Astrocyte (in vitro differentiated cells and primary cell): Measurements from ENCODE around the gene PSAT1. TPM values are rescaled to one million over a fixed set of nuclear protein-coding genes. Genes with fewer than 3 reads are reported as not detected.

ENCODE experiments used
- DNase-seq: peaks from one replicate; pipeline ENCODE4 v3.0.0-alpha.2; 2010; ENCODE audit warnings: low read depth
- FAIRE-seq: peaks from 2 replicates; lab custom pipeline; 2011; peaks lifted over from hg19 to GRCh38; lab: Jason Lieb, UNC
- H2AFZ ChIP-seq: 2 replicates; pipeline ENCODE4 v1.6.0; 2012; ENCODE audit warnings: low read depth, low read length, inconsistent platforms
- H3K27ac ChIP-seq: 2 replicates; pipeline ENCODE4 v1.5.1; 2011; ENCODE audit warnings: low read depth, low read length, inconsistent platforms
- H3K27me3 ChIP-seq: 2 replicates; pipeline ENCODE4 v1.6.0; 2011; ENCODE audit warnings: low read length, inconsistent platforms; ENCODE audit not compliant: insufficient read depth
- H3K36me3 ChIP-seq: 2 replicates; pipeline ENCODE4 v1.5.1; 2011; ENCODE audit warnings: low read length, inconsistent platforms; ENCODE audit not compliant: insufficient read depth
- H3K4me1 ChIP-seq: 2 replicates; pipeline ENCODE4 v1.5.1; 2011; ENCODE audit warnings: low read length, inconsistent platforms; ENCODE audit not compliant: insufficient read depth
- H3K4me2 ChIP-seq: 2 replicates; pipeline ENCODE4 v1.6.0; 2012; ENCODE audit warnings: low read length, inconsistent platforms
- H3K4me3 ChIP-seq: 2 replicates; pipeline ENCODE4 v1.5.1; 2011; ENCODE audit warnings: low read depth, mild to moderate bottlenecking, low read length, inconsistent platforms; ENCODE audit not compliant: insufficient read depth
- H3K79me2 ChIP-seq: 2 replicates; pipeline ENCODE4 v1.6.0; 2012; ENCODE audit warnings: mild to moderate bottlenecking, low read length, inconsistent platforms; ENCODE audit not compliant: insufficient read depth
- H3K9ac ChIP-seq: 2 replicates; pipeline ENCODE4 v1.6.0; 2012; ENCODE audit warnings: mild to moderate bottlenecking, low read length, inconsistent platforms
- H3K9me3 ChIP-seq: 2 replicates; pipeline ENCODE4 v1.5.1; 2012; ENCODE audit warnings: low read depth, mild to moderate bottlenecking, low read length, inconsistent platforms; ENCODE audit not compliant: insufficient read depth
- H4K20me1 ChIP-seq: 2 replicates; pipeline ENCODE4 v1.6.0; 2012; ENCODE audit warnings: low read length, inconsistent platforms; ENCODE audit not compliant: insufficient read depth
- H3K27ac Mint-ChIP-seq: one replicate; pipeline ENCODE4 v1.8.0; 2021; ENCODE audit warnings: mild to moderate bottlenecking, mixed read lengths; ENCODE audit not compliant: unreplicated experiment
- H3K27me3 Mint-ChIP-seq: one replicate; pipeline ENCODE4 v1.8.0; 2021; ENCODE audit warnings: low read depth, mixed read lengths; ENCODE audit not compliant: unreplicated experiment
- H3K36me3 Mint-ChIP-seq: one replicate; pipeline ENCODE4 v1.8.0; 2021; ENCODE audit warnings: low read depth, mixed read lengths; ENCODE audit not compliant: unreplicated experiment
- H3K4me1 Mint-ChIP-seq: one replicate; pipeline ENCODE4 v1.8.0; 2021; ENCODE audit warnings: low read depth, mixed read lengths; ENCODE audit not compliant: unreplicated experiment
- H3K4me3 Mint-ChIP-seq: one replicate; pipeline ENCODE4 v1.8.0; 2021; ENCODE audit warnings: mild to moderate bottlenecking, moderate library complexity, mixed read lengths; ENCODE audit not compliant: unreplicated experiment
- H3K9me3 Mint-ChIP-seq: one replicate; pipeline ENCODE4 v1.8.0; 2021; ENCODE audit warnings: mild to moderate bottlenecking, mixed read lengths; ENCODE audit not compliant: unreplicated experiment
- EZH2 ChIP-seq: IDR thresholded peaks from 2 replicates; pipeline ENCODE4 v1.6.1; 2012; ENCODE audit warnings: mild to moderate bottlenecking, low read length, inconsistent platforms; ENCODE audit not compliant: insufficient read depth
- total RNA-seq: library from RNA; stranded (reverse); gene quantifications from 2 replicates; pipeline ENCODE4 v1.2.1, GENCODE V29; 2021
- TF ChIP-seq, protein P1 (sequence below): IDR thresholded peaks from 2 replicates; pipeline ENCODE4 v1.5.1; 2011; ENCODE audit warnings: low read depth, mild to moderate bottlenecking, inconsistent platforms, low read length, moderate library complexity; ENCODE audit not compliant: insufficient read depth

Gene PSAT1
- total RNA-seq, 1 donor from 2014 or later = 335 TPM

- Histone ChIP-seq H3K4me3 (no peak overlapping the region), H2AFZ (no peak overlapping the region), H3K36me3 (peaks cover 13% of the 10 kb centered on the region), H3K27me3 (no peaks in the 10 kb centered on the region), H3K9me3 (no peaks in the 10 kb centered on the region), H3K4me2 (no peak overlapping the region), H3K9ac (no peak overlapping the region), H4K20me1 (no peaks in the 10 kb centered on the region), H3K27ac (no peak overlapping the region), H3K79me2 (no peaks in the 10 kb centered on the region), H3K4me1 (no peaks in the 10 kb centered on the region)
- Mint-ChIP-seq H3K9me3 (no peaks in the 10 kb centered on the region), H3K4me3 (no peak overlapping the region), H3K36me3 (peaks cover 54% of the 10 kb centered on the region), H3K4me1 (peaks cover 7% of the 10 kb centered on the region), H3K27me3 (no peaks in the 10 kb centered on the region), H3K27ac (no peak overlapping the region)
- TF ChIP-seq, protein P1, sequence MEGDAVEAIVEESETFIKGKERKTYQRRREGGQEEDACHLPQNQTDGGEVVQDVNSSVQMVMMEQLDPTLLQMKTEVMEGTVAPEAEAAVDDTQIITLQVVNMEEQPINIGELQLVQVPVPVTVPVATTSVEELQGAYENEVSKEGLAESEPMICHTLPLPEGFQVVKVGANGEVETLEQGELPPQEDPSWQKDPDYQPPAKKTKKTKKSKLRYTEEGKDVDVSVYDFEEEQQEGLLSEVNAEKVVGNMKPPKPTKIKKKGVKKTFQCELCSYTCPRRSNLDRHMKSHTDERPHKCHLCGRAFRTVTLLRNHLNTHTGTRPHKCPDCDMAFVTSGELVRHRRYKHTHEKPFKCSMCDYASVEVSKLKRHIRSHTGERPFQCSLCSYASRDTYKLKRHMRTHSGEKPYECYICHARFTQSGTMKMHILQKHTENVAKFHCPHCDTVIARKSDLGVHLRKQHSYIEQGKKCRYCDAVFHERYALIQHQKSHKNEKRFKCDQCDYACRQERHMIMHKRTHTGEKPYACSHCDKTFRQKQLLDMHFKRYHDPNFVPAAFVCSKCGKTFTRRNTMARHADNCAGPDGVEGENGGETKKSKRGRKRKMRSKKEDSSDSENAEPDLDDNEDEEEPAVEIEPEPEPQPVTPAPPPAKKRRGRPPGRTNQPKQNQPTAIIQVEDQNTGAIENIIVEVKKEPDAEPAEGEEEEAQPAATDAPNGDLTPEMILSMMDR = no peak
- TF ChIP-seq EZH2 = no peak
- DNase-seq = no peak
- FAIRE-seq = no peak
These were observed 9.5 kb downstream of the PSAT1 start for GRCh38 chr9:78306222-78307076.

GRCh38 chr9:78307360-78307759 is 10.4 kb downstream of the PSAT1 start:
- peaks cover 51% of the 10 kb centered on the region for H3K36me3 Mint-ChIP-seq
- FAIRE-seq = no peak

More at GRCh38 chr9:78307360-78307759, 10.4 kb downstream of the PSAT1 start:
- Mint-ChIP-seq H3K27ac (no peak overlapping the region), H3K4me1 (no peaks in the 10 kb centered on the region), H3K27me3 (no peaks in the 10 kb centered on the region), H3K9me3 (no peaks in the 10 kb centered on the region), H3K4me3 (no peak overlapping the region)
- TF ChIP-seq EZH2 = no peak
- TF ChIP-seq, protein P1 = no peak
- H3K9ac ChIP-seq = no peak overlapping the region
- H3K4me3 ChIP-seq = no peak overlapping the region
- H3K9me3 ChIP-seq = no peaks in the 10 kb centered on the region
- H2AFZ ChIP-seq = no peak overlapping the region
- no peaks in the 10 kb centered on the region for H3K79me2 ChIP-seq
- H4K20me1 ChIP-seq = no peaks in the 10 kb centered on the region
- no peaks in the 10 kb centered on the region for H3K4me1 ChIP-seq
- no peak overlapping the region for H3K4me2 ChIP-seq
- no peaks in the 10 kb centered on the region for H3K27me3 ChIP-seq
- DNase-seq = no peak
- H3K27ac ChIP-seq = no peak overlapping the region
- H3K36me3 ChIP-seq = peaks cover 13% of the 10 kb centered on the region
